ENCODE data around the gene PPM1E. TPM values are rescaled to one million over a fixed set of nuclear protein-coding genes. Genes with fewer than 3 reads are reported as not detected.
"Not testable (repeated sequence)": the region's sequence is repeated elsewhere in the genome, so short reads cannot be mapped to it uniquely, and the experiment has no call there.

PPM1E gene
- total RNA-seq, 1 donor from 2014 or later: 0.05 TPM

DNA sequence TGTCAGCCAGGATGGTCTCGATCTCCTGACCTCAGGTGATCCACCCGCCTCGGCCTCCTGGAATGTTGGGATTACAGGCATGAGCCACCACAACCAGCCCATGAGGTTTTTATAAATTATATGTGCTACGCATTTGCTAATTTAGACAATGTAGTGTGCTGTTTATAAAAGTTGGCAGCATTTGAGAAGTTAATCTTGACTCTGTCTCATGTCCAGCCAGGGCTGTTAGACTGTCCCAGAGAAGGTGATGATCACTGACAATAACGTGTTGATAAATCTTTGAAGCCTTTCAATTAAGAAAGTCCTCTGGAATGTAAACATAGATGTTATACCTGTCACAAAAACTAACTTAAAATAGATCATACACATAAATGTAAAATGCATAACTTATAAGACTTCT, 82.0 kb downstream of the PPM1E start:
- intact Hi-C loops (cut with micrococcal nuclease): no loop called here

DNA sequence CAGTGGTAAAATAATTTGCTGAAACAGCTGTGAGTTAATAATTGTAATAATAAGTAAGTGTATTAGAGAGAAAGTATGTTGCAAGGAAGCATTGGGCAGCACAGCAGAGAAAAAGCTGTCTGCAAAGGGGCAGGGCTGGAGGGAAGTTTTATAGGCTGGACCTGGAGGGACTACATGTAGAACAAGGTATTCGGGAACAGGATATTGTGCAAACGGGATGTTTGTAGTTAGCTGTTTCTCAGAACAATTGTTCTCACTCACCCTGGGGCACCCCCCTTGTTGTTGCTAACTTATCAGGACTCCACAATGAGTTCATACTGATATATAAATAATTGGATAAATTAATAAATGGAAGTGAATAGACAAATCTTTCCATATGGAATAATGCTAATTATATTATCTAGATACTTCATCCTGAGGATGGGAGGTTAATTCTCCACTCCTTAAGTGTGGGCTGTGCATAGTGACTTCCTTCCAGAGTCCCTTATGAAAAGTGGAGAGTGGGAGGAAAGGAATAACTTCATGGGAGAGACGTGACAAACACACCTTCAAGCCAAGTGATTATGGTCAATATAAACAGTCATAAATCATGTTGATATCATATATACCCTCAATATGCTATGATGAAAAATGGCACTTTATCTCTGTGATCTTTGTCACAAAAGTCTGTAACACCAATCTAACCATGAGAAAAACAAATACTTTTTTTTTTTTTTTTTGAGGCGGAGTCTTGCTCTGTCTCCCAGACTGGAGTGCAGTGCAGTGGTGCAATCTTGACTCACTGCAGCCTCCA, 85.4 kb downstream of the PPM1E start:
- intact Hi-C loops (cut with micrococcal nuclease): no loop called here

DNA sequence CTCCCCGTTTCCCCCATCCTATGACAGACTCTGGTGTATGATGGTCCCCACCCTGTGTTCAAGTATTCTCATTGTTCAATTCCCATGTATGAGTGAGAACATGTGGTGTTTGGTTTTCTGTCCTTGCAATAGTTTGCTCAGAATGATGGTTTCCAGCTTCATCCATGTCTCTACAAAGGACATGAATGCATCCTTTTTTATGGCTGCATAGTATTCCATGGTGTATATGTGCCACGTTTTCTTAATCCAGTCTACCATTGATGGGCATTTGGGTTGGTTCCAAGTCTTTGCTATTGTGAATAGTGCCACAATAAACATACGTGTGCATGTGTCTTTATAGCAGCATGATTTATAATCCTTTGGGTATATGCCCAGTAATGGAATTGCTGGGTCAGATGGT, 90.8 kb downstream of the PPM1E start:
- intact Hi-C loops (cut with micrococcal nuclease): not testable (repeated sequence)

DNA sequence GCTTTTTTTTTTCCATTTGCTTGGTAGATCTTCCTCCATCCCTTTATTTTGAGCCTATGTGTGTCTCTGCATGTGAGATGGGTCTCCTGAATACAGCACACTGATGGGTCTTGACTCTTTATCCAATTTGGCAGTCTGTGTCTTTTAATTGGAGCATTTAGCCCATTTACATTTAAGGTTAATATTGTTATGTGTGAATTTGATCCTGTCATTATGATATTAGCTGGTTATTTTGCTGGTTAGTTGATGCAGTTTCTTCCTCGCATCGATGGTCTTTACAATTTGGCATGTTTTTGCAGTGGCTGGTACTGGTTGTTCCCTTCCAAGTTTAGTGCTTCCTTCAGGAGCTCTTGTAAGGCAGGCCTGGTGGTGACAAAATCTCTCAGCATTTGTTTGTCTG, 94.5 kb downstream of the PPM1E start:
- intact Hi-C loops (cut with micrococcal nuclease): not testable (repeated sequence)

DNA sequence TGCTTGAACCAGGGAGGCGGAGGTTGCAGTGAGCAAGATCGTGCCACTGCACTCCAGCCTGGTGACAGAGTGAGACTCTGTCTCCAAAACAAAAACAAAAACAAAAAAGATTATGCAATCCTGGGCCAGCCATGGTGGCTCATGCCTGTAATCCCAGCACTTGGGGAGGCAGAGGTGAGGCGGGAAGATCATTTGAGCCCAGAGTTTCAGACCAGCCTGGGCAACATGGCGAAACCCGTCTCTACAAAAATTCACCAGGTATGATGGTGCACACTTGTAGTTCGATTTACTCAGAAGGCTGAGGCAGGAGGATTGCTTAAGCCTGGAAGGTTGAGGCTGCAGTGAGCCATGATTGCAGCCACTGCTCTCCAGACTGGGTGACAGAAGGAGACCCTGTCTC, 109.6 kb downstream of the PPM1E start:
- intact Hi-C loops (cut with micrococcal nuclease): no loop called here

DNA sequence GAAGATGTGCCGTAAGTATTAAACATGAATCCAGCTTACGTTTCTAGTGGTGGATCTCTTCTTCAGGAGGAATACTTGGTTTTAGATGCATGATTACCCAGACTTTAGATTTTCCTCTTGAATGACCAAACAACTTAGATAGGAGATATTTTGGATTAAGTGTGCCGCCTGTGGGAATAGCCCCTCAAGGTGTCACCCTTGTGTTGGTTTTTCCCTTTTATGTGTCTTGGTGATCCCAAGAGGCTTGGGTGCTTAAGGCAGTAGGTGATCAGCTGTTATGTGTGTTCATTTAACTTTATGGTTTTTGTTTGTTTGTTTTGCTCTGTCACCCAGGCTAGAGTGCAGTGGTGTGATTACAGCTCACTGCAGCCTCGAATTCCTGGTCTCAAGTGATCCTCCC, 115.1 kb downstream of the PPM1E start:
- intact Hi-C loops (cut with micrococcal nuclease): no loop called here

DNA sequence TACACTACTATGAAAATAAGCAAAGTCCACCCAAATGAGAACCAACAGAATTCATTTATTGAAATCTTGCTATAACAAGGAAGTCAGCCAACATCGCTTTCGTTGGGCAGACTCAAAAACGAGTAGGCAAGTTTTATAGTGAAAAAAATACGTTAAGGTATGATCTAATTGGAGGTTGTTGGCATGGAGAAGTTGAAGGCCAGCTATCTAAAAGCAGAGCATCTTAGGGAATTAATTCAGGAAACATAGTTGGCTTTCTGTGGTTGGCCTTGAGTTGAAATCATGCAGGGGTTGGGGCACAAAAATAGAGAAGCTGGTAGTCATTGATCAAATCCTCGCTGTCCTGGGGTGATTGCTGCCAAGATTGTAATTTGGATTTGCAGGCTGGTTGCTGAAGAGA, 118.3 kb downstream of the PPM1E start:
- intact Hi-C loops (cut with micrococcal nuclease): no loop called here

DNA sequence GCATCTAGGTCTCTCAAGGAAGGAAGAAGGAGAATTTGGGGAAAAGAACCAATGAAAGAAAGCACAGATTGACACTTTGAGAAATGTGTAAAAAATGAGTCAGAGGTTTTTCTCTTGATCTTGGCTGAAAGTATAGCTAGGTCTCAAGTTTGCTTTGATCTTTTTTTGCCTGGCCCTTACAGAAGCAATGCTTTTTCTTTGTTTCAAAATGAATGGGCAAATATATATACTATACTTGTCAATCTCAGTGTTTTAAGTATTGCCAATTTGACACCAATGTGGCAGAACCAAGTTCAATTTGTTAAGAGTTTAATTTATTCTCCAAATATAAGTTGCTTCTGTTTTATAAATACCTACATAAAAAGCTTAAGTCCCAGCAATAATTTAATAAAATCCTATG, 119.6 kb downstream of the PPM1E start:
- intact Hi-C loops (cut with micrococcal nuclease): no loop called here

DNA sequence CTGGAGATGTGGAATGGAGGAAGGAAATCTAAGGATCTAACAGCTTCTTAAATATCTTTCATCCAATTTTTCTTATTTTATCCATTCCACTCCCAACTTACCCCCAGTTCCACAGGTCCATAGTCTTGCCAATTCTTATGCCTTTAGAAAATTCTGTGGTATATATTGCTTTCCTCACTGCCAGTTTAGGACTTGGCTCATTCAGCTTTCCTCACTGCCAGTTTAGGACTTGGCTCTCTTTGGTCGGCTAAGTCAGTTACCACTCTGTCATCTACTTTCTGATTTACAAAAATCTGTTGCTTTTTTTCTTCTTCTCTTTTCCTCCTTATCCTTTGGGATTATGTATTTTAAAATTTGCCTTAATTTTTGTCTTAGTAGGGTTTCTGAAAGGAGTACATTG, 128.5 kb downstream of the PPM1E start:
- intact Hi-C loops (cut with micrococcal nuclease): no loop called here

DNA sequence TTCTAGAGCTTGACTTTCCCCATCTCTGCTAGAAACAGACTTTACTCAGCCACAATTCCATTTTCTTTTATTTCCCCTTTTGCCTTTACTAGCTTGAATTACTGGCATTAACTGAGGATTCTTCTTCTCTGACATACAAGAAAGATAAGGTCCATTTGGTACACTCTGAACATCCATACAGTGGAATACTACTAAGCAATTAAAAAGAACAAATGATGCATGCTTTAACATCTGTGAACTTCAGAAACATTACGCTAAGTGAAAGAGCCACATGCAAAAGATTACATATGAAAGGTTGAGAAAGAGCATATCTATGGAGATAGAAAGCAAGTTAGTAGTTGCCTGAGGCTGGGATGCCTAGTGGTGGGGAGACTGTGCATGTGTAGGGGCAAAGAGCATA, 130.9 kb downstream of the PPM1E start:
- intact Hi-C loops (cut with micrococcal nuclease): no loop called here

DNA sequence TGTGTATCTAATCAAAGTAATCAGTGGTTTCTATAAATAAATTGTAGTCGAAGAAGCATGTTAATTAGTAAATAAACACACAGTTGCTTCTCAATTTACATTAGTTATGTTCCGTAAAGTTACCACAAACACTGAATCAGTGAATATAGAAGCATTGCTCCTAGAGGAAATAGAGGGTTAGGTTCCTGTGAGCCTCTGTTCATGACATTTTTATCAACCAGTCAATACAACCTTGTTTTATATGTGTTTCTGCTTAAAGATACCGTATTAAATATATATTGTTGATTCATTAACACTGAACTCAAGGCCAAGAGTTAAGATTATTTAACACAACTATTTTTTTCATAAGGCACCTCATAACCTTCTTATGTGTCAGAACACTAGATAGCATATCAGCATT, 134.3 kb downstream of the PPM1E start:
- intact Hi-C loops (cut with micrococcal nuclease): no loop called here

DNA sequence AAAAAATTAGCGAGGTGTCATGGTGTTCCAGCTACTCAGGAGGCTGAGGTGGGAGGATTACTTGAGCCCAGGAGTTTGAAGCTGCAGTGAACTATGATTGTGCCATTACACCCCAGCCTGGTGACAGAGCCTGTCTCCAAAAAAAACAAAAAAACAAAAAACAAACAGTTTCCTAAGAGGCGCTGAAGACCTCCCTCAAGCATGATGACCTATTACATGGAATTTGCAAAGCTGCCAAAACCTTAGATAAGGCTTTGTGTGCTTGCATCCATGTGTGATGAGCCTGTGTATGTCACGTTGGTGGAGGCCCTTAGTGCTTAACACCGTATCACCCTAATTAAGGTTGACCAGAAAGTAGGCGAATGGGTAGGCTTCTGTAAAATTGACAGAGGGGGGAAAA, 143.5 kb downstream of the PPM1E start:
- intact Hi-C loops (cut with micrococcal nuclease): no loop called here

DNA sequence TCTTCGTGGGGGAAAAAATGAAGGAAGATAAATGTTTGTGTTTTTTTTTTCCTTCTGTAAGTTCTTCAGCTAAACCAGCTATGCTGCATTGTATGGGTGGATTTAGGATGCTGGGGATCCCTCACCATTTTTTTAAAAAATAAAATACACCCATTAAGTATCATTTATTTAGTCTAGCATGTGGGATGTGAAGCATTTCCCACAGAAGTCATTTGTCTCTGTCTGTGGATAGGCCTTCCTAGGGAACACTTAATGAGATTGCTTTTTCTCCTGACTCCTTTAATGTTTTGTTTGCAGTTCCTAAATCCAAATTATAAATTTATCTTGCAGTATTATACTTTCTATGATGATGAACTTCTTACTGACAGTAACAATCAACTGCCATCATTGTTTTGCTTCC, 146.7 kb downstream of the PPM1E start:
- intact Hi-C loops (cut with micrococcal nuclease): no loop called here

DNA sequence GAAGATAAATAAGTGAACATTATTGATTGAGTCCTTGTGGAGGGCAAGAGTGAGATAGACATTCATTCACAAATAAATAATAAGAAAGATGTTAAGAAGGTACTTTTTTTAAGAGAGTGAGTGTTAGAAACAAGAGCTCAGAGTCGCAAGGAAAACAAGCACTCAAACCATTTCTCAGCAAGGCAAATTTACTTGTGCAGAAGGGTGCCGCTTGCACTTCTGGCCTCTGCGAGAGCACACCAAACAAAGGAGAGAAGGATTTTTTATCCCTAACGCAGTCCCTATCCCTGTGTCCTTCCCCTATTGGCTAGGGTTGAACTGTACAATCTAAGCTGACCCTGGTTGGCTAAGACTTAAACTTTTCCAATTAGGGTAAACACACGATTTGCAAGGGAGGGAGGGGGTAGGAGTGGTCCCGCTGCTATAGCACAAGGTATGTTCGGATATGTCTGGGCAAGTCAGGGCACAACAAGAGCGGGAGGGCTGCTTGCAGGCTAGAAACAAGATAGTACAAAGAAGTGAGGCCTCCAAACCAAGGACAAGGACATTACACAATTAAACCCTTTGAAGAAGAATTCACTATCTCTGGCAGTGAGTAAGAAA, 156.2 kb downstream of the PPM1E start:
- intact Hi-C loops (cut with micrococcal nuclease): no loop called here

DNA sequence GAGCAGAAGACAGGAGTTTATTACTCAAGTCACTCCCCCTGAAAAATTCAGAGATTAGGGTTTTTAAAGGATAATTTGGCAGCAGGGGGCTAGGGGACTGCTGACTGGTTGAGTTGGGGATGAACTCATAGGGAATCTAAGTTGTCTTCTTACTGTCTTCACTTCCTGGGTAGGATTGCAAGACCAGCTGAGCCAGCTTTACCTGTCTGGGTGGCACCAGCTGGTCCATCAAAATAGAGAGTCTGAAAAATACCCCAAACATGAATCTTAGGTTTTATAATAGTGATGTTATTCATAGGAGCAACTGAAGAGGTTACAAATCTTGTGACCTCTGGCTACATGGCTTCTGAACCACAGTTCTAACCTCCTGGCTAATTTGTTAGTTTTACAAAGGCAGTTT, 157.9 kb downstream of the PPM1E start:
- intact Hi-C loops (cut with micrococcal nuclease): no loop called here

DNA sequence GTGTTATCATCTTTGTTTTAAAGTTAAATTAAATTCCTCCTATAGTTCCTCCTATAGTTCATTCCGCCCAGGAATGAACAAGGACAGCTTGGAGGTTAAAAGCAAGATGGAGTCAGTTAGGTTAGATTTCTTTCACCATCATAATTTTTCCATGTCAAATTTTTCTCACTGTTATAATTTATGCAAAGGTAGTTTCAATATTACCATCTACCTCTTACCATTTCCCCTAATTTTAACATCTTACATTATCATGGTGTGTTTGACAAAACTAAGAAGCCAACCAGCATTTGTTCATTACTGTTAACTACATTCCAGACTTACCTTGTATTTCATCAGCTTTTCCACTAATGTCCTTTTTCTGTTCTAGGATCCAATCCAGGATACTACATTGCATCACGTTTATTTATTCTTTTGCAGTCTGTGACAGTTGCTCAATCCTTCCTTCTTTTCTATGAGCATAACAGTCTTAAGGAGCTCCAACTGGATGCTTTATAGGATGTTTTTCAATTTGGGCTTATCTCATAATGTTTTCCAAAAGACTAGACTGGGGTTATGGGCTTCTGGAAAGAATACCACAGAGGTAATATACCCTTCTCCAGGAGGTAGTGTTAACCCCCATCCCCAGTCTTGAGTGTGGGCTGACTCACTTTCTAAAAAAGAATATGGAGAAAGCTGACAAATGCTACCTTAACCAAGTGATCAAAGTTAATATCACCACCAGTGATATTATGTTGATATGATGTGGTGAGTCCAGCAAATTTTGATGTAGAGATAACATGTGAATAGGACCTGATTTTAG, 158.5 kb downstream of the PPM1E start:
- intact Hi-C loops (cut with micrococcal nuclease): no loop called here

DNA sequence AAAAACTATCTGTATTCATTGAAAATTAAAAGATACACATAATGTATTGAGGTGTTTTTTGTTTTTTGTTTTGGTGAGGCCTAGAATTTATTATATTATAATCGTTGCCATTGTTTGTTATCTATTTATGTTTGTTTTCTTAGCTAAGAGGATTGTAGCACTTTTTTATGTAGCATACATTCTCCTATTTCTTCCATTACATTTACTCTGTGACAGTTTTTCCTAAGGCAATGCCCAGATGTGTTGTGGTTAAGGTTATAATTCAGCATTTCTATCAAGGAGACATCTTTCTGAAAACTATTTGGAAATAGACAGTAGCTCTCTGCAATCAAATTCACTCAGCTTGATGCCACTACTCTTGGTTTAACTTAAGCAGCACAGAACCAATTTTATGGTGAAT, 161.6 kb downstream of the PPM1E start:
- intact Hi-C loops (cut with micrococcal nuclease): no loop called here

DNA sequence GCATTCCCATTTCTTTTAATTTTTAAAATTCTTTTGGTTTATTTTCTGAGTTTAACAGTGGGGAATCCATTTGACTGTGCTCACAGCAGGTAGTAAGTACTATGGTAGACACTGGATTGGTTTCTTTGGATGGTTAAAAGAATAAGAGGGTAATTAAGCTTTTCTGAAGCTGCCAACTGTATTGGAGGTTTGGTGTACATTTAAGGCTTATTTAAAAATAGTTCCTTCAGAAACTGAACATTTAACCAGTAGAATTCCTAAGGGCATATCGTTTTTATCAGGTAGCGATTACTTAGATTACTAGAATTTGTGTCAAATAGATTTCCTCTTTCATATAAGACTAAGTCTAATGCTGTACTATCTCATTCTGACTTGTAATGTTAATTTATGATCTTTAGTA, 162.4 kb downstream of the PPM1E start:
- intact Hi-C loops (cut with micrococcal nuclease): no loop called here

DNA sequence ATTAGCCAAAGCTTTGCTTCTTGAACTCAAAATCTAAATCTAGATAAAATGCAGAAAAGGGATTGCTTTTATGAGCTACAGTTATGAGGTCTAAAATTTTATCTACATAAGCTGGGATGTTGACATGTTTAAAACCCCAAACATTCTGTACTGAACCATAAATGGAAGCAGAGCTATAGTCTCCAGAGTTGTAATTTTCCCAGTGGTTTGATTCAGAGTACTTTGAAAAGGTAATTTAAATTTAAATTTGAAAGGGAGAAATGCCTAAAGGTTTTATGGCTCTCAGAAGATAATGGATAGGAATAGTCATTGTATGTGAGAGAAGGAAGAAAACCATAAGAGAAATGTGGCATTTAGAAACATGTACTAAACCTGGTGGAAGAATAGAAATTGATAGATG, 163.2 kb downstream of the PPM1E start:
- intact Hi-C loops (cut with micrococcal nuclease): no loop called here

DNA sequence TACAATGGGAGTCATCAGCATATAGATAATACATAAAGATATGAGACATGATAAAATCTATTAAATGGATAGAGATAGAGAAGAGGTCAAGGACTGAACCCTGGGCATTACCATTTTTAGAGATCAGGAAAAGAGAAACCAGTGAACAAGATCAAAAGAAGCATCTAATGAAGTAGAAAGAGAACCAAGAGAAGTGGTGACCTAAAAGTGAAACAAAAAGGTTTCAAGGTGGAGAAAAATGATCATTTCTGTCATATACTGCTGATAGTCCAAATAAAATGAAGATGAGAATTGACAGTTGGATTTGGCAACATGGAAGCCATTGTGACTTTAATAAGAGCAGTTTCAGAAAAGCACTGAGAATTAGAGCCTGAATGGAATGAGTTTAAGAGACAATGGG, 165.1 kb downstream of the PPM1E start:
- intact Hi-C loops (cut with micrococcal nuclease): no loop called here

DNA sequence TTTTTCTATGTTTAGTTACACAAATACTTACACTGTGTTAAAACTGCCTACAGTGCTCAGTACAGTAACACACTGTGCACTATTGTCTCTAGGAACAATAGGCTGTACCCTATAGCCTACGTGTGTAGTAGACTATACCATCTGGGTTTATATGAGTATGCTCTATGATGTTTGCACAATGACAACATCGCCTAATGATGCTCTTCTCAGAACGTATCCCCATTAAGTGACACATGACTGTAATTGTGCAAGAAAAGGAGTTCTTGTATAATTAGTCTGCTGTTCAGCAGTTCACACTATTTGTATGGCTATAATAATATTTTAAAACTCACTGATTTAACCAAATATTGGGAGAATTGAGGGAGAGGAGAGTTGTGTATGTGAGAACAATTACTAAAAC, 177.3 kb downstream of the PPM1E start:
- intact Hi-C loops (cut with micrococcal nuclease): no loop called here

DNA sequence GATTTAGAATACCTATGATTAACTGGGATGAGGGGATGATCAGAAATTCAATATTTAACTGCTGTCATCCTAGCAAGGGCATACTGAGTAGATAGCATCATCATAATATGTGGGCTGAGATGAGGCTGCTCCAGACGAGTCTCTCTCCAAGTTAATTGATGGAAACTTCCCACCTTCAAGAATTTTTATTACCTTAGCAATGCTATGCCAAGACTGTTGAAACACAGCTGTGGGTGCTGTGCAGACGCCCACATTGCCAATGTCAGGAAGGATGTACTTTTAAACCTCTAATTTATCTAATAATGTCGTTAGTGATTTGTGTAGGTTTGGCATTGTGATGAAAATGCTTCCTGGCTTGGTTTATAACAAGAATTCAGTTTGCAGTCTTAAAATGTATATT, 180.6 kb downstream of the PPM1E start:
- intact Hi-C loops (cut with micrococcal nuclease): no loop called here

DNA sequence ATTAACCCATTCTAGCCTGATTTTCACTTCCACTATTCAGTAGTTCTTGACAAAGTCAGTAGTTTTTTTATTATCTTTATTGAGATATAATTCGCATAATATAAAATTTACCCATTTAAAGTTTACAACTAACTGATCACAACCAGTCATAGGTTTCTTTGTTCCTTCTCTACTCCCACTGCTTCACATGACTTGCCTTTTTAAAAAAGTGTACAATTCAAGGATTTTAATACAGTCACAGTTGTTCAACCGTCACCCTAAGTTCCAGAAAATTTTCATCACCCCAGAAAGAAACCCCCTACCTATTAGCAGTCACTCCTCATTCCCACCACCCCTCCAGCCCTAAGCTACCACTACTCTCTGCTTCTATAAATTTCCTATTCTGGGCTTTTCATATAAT, 188.5 kb downstream of the PPM1E start:
- intact Hi-C loops (cut with micrococcal nuclease): no loop called here

All from T-helper 2 cell treated with Interferon-gamma antibody and Interleukin-4, amounts not matched to agents 100 ng/mL and 5 ng/mL, for 36 hours (primary cell).